Activated CD8-positive, alpha-beta memory T cell treated with anti-CD3 and anti-CD28 coated beads for 4 hours (primary cell): ENCODE results near the gene GRIP2.

Experiments used
- DNase-seq, 2 donors: peaks; one replicate each; pipeline ENCODE4 v3.0.0-alpha.2; 2020; ENCODE audit warnings: low read depth in 2 of 2

Gene GRIP2

DNA sequence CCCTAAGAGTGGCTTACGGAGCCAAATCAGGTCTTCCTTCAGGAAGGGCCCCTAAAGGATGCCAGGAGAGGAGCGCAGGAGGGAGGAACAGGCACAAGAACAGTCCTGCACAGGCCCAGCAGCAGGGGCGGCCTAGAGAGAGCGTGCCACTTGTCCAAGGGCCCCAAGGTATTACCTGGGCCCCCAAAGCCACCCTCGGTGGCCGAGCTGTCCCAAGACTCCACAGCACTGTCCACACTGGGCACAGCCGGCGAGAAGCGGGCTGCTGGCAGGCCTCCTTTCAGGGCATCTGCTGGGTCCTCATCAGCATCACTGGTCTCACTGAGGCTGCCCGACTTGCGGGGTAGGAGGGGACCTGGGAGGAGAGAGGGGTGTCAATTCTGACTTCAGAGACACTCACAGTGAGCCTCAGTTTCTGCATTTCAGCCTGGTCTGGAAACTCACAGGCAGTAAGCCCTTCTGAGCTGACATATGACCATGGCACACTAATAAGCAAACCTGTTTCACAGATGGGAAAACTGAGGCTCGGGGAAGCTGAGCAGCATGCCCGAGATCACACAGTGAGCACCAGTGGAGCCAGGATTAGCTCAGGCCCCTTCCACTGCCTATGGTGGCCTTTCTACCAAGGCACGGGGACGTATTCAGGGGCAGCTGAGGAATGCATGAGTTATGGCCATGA lies 33.4 kb downstream of the GRIP2 start:
- DNase-seq: no peak

- DNase-seq: no peak
Measured at GRCh38 chr3:14505803-14506500, 34.2 kb downstream of the GRIP2 start.

GRCh38 chr3:14505001-14505802 lies 34.9 kb downstream of the GRIP2 start:
- no peak for DNase-seq

DNA sequence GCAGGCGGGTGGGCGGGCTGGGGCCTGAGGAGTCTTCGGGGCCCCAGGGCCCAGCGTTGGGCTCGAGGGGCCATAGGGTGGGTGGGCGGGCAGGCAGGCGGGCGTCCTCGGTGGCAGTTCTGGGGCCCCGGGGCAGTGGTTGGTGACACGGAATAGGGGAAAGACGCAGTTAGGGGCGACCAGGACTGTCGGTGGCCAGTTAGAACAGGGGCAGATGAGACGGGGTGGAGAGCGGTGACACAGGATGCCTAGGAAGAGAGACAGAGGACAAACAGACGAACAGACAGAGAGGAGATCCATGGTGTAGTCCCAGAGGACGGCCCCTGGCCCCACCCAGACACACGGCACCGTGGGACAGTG lies 36.5 kb downstream of the GRIP2 start:
- no peak for DNase-seq

GRCh38 chr3:14503033-14503705 lies 37.0 kb downstream of the GRIP2 start:
- DNase-seq: no peak

DNA sequence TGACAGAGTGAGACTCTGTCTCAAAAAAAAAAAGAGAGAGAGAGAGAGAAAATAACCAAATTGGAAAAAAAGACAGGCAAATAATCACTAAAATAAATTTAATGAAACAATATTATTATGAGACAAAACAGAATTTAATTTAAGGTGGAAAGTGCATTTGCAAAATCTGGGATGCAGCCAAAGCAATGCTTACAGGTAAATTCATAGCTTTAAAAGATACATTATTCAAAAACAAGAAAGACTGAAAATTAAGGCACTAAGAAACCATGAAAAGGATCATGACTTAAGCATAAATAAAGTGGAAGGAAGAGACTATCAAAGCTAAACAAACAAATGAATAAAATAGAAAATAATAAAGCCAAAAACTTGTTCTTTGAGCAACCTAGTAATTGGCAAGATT lies 37.7 kb downstream of the GRIP2 start:
- DNase-seq: no peak

GRCh38 chr3:14497321-14497720 lies 42.8 kb downstream of the GRIP2 start:
- DNase-seq: no peak

DNA sequence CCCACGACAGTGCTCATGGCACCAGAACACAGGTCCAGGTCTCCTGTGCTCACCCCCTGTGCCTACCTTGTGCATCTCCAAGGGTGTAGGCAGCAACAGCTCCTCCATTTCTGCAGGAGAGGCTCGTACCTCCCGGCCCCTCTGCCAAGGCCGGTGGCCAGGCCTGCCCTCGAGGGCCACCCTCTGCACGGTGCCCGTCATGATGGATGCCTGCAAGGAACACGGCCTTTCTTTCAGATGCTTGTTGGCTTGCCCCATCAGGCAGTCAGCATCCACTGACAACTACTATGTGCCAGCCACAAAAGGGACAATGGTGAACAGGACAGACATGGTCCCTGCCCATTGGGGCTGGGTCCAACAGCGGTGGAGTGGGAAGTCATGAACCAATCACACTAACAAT lies 43.8 kb downstream of the GRIP2 start:
- DNase-seq: no peak

- DNase-seq: no peak
Measured at GRCh38 chr3:14494973-14495300, 45.2 kb downstream of the GRIP2 start.

DNA sequence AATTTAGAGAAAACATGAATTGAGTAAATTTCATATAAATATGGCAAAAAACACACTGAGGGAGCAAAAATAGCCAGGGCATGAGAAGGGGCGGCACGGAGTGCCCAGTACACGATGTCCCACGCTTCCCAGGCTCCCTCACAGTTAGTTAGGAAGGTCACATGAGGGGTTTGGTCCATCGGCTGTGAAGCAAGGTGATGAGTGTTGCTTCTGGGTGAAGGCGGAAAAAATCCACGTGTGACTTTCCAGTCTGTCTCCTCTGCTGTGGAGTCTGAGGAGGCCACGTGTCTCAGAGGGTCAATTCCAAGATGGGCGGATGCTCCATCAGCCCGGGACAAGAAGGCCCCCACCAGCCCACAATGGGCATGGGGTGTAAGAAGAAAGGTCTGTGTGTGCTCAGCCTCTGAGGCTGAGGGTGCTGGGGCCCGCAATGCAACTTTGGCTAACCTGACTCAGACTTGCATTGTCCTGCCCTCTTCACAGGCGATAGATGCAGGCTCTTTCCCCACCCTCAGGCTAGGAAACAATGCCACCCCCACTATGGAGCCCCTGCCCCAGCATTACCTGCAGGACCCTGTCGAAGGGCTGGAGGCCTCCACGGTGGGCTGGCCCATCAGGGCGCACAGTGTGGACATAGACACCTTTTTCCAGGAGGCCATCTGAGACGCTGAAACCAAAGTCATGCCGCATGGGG lies 45.7 kb downstream of the GRIP2 start:
- DNase-seq: no peak

DNA sequence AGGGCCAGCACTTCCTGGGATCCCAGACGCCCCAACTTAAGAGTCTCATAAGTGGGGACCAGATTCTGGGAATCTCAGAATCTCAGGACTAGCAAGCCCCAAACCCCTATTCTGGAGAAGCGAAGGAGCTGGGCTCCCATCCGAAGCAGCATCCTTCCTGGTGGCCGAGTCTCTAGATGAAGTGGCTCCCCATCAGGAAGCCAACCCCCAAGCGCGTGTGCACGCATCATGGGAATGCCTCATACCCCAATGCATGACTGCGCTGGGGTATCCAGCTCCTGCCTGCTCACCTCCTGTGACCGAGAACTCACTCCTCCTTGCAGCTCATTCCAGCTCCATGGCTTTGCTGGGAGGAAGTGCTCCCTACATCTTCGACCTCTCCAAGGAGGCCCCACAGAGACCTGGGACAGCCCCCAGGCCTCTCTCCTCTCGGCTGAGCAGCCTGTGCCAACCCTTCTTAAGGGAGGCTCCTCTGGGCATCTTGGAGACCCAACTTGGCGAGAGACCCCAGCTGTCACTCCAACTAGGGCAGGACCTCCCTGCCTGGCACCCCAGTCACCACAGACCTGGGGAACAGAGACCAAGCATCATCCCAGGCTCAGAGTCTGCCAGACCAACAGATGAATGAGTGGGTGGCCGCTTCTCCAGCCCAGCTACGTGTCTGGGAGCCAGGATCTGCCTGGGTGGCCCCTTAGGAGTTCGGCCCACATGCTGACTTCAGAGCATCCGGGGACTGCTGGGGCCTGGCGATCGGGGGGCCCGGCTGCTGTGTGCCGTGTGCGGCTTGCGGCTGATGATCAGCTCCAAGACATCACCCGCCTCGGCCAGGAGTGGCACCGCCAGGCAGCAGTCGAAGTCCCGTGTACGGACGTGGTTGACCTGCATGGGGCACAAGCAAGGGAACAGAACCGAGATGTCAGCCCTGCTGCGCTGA lies 46.9 kb downstream of the GRIP2 start:
- no peak for DNase-seq

DNA sequence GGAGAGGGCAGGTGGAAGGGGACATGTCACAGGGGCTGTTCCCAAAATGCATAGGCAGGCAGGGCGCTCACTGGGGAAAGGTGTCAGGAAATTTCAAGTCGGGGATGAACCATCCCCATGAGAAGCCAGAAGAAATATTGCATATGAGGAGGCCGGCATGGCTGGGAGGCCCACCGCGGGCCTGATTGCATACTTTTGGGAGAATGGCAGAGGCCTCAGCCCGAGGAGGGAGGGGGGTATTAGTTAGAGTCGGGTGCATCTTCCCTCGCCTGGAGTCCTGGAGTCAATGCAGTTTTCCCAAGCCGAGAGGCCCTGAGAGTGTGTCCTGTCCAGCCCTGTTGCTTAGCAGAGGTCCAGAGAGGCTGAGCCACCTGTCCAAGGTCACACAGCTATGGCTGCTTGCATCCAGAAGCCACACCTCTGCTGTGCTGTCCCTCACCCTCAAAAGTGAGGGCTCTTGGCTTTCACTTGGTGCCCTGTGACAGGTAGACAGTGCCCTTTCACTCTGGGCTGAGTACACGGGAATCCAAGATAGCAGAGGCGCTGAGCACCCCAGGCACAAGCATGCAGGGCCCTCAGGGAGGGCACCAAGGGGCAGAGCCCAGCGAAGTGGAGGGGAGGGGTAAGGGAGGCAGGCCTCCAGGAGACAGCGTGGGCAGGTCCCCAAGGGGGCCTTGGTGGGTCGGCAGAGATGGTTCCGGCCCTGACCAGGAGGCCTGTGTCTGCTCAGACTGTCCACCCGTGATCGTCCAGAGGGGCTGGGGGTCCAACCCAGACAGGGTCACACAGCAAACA lies 48.5 kb downstream of the GRIP2 start:
- DNase-seq: no peak

DNA sequence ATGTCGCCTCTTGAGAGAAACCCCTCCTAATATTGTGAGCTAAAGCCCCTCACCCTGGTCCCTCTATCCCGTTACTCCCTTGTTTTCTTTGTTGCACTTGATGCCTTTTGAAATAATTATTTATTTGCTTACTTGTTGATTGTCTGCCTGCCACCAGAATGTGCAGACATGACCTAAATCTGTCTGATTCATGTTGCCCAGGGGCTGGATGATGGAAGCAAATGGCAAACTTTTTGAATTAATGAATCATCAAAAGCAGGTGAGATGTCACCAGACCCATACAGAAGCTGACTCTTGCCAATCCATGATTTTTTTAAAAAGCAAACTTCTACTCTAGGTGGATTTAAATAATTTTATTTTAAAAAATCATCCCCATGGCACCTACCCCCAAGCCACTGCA lies 49.3 kb downstream of the GRIP2 start:
- no peak for DNase-seq

DNA sequence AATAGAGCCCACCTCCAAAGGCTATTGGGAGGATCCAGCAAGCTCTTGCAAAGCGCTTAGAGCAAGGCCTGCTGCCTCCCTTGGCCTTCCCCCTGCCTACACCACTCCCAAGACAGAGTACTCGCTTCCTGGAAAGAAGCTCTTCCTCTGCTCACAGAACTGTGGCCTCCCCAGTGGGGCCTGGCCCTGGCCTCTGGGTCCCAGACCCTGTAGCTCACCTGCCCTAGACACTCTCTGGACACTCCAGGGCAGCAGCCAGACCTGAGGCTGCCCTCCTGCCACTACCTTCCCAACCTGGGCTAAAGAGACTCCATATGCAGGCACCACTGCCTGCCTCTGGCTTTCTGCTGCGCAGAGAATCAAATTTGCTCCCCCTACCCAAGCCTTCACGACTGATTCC lies 49.9 kb downstream of the GRIP2 start:
- no peak for DNase-seq

DNA sequence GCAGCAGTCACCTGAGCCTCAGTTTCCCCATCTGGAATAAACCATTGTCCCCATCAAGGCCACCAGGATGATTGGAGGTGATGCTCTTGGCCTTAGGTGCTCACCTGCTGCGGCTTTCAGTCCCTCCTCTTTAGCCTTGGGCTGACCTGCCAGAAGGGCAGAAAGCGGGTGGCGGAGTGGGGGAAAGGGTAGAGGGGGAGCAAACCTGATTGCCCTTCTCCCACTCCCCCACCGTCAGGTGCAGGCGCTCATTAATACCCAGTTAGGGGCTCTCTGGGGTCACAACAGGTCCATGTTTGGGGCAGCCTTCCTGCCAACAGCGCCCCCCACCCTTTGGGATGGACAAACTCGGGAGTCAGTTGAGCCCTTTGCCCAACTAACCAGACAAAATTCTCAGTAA lies 50.5 kb downstream of the GRIP2 start:
- DNase-seq: no peak

DNA sequence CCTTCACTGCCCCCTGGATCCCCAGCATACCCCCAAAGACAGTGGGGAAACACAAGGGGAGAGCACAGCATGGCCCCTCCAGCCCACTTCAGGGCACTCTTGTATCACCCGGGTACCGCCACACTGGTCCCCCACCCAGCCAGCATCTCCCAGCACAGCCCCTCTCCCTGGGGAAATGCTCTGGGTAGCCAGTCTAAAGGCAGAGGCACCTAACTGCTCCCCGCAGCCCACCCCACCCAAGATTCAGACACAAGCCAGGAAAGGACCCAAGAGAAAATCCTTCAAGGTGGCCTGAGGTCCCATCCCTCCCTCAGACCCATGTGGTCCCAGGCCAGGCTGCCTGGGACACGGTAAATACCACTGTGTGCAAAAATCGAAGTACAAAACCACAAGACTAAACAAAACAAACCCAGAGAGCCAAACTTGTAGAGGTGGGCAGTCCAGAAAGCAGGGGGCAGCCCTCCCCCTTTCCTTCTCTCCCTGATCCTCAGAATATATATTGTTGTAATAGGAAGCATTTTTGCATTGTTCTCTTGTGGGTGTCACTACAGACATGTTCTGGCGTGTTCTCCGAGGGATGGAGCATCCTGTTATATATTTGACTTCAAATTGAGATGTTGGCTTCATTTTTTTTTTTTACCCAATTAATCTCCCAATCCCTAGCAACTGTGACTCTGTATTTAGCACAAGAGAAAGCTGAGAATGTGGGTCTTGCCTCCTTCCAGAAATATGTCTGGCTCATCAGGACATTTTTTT lies 51.7 kb downstream of the GRIP2 start:
- DNase-seq: no peak

- DNase-seq: no peak
Measured at GRCh38 chr3:14487821-14488220, 52.3 kb downstream of the GRIP2 start.

DNA sequence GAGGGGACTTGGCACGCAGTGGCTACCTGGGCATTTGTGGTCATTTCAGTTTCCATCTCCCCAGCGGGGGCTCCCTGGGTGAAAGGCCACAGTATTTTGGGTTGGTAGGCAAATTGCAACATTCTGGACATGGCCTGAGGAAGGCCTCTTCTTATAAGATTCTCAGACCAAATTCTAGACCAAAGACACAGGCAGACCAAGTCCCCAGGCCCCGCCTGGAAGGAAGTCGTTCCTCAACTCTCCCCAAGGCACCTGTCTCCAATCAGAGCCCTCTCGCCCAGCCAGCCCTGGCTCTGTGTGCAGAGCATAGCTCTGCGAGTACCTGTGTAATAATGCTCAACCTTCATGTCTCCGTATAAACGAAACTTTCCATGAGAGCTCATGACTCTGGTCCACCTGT lies 53.1 kb downstream of the GRIP2 start:
- DNase-seq: no peak

DNA sequence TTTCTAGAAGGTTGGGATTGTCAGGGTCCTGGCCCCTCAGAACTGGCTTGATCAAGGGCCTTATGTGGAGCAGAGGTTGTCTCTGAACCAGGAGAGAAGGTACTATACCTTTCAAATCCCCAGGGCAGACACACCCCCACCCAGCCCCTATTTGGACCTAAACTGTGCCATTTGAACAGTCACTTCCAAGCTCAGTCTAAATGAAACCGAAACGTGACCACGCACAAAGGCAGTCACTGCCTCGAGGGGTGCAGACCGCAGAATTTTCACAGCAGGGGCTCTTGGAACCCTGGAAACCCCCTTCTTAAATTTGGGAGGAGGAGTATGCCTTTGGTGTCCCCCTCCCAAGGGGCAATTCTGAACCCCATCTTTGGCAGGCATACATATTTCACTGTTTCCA lies 53.7 kb downstream of the GRIP2 start:
- no peak for DNase-seq
